ENCODE results near the gene PGLYRP3. TPM values are rescaled to one million over a fixed set of nuclear protein-coding genes. Genes with fewer than 3 reads are reported as not detected.
A peak's percentile ranks its signal among the peaks of the same experiment; 100 is the strongest.

Gene PGLYRP3
- total and polyA plus RNA-seq, 9 of the 15 experiments (the other 6 are each of a cell fraction or from before 2014, with no cell fraction given): not detected

DNA sequence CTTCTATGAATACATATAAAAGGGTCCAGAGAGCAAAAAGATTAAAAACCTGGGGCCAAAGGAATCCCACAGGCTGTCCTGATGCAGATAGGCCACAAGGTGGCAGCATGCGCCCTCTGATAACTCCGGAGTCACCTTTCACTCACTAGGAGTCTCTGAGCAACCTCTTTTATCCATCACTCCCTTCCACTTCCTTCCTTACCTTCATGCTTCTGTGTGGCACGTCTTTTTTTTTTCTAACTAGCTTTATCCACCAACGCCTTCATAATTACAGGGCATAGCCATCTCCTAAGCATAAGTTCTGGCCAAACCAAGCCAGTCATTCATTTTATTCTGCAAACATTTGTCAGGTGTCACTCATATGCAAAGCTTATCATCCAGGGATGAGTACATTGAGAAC is 39.8 kb upstream of the PGLYRP3 start (continued):
- TF ChIP-seq, protein P1, sequence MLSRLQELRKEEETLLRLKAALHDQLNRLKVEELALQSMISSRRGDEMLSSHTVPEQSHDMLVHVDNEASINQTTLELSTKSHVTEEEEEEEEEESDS (CRISPR knock-in tag; IDR thresholded peaks at IDR 0.05): no peak
- TF ChIP-seq KLF16 (IDR thresholded peaks at IDR 0.05) (0 out of 2 replicates have a peak, but pooled peaks have one; percentile 5), ZEB2 (IDR thresholded peaks at IDR 0.05) (0 out of 2 replicates have a peak, but pooled peaks have one; percentile 14), BMI1 (IDR thresholded peaks at IDR 0.05; ENCODE audit: low read length) (no peak), RCOR1 (IDR thresholded peaks at IDR 0.05; ENCODE audit: borderline replicate concordance in 1 of 2, low read depth in 2 of 2, low read length in 2 of 2) (peak in 1 of 2 experiments; percentile 43; a peak in 1 of 4 replicates), ILK (tag; IDR thresholded peaks at IDR 0.05; ENCODE audit: borderline replicate concordance, low read depth) (no peak), EHMT2 (IDR thresholded peaks at IDR 0.05) (no peak), ZNF253 (CRISPR knock-in tag; conservative IDR thresholded peaks at IDR 0.05) (no peak), KLF6 (CRISPR knock-in tag; IDR thresholded peaks at IDR 0.05; ENCODE audit: borderline replicate concordance) (no peak)
- TF ChIP-seq, protein P2, sequence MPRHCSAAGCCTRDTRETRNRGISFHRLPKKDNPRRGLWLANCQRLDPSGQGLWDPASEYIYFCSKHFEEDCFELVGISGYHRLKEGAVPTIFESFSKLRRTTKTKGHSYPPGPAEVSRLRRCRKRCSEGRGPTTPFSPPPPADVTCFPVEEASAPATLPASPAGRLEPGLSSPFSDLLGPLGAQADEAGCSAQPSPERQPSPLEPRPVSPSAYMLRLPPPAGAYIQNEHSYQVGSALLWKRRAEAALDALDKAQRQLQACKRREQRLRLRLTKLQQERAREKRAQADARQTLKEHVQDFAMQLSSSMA (CRISPR knock-in tag; IDR thresholded peaks at IDR 0.05): no peak
- TF ChIP-seq, protein P3, sequence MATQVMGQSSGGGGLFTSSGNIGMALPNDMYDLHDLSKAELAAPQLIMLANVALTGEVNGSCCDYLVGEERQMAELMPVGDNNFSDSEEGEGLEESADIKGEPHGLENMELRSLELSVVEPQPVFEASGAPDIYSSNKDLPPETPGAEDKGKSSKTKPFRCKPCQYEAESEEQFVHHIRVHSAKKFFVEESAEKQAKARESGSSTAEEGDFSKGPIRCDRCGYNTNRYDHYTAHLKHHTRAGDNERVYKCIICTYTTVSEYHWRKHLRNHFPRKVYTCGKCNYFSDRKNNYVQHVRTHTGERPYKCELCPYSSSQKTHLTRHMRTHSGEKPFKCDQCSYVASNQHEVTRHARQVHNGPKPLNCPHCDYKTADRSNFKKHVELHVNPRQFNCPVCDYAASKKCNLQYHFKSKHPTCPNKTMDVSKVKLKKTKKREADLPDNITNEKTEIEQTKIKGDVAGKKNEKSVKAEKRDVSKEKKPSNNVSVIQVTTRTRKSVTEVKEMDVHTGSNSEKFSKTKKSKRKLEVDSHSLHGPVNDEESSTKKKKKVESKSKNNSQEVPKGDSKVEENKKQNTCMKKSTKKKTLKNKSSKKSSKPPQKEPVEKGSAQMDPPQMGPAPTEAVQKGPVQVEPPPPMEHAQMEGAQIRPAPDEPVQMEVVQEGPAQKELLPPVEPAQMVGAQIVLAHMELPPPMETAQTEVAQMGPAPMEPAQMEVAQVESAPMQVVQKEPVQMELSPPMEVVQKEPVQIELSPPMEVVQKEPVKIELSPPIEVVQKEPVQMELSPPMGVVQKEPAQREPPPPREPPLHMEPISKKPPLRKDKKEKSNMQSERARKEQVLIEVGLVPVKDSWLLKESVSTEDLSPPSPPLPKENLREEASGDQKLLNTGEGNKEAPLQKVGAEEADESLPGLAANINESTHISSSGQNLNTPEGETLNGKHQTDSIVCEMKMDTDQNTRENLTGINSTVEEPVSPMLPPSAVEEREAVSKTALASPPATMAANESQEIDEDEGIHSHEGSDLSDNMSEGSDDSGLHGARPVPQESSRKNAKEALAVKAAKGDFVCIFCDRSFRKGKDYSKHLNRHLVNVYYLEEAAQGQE (IDR thresholded peaks at IDR 0.05; ENCODE audit: borderline replicate concordance): peak; percentile 68
- TF ChIP-seq, protein P3 (CRISPR knock-in tag; IDR thresholded peaks at IDR 0.05; ENCODE audit: low read depth): no peak
- TF ChIP-seq, protein P4, sequence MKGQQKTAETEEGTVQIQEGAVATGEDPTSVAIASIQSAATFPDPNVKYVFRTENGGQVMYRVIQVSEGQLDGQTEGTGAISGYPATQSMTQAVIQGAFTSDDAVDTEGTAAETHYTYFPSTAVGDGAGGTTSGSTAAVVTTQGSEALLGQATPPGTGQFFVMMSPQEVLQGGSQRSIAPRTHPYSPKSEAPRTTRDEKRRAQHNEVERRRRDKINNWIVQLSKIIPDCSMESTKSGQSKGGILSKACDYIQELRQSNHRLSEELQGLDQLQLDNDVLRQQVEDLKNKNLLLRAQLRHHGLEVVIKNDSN (CRISPR knock-in tag; IDR thresholded peaks at IDR 0.05): no peak
- TF ChIP-seq, protein P5, sequence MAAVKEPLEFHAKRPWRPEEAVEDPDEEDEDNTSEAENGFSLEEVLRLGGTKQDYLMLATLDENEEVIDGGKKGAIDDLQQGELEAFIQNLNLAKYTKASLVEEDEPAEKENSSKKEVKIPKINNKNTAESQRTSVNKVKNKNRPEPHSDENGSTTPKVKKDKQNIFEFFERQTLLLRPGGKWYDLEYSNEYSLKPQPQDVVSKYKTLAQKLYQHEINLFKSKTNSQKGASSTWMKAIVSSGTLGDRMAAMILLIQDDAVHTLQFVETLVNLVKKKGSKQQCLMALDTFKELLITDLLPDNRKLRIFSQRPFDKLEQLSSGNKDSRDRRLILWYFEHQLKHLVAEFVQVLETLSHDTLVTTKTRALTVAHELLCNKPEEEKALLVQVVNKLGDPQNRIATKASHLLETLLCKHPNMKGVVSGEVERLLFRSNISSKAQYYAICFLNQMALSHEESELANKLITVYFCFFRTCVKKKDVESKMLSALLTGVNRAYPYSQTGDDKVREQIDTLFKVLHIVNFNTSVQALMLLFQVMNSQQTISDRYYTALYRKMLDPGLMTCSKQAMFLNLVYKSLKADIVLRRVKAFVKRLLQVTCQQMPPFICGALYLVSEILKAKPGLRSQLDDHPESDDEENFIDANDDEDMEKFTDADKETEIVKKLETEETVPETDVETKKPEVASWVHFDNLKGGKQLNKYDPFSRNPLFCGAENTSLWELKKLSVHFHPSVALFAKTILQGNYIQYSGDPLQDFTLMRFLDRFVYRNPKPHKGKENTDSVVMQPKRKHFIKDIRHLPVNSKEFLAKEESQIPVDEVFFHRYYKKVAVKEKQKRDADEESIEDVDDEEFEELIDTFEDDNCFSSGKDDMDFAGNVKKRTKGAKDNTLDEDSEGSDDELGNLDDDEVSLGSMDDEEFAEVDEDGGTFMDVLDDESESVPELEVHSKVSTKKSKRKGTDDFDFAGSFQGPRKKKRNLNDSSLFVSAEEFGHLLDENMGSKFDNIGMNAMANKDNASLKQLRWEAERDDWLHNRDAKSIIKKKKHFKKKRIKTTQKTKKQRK (IDR thresholded peaks at IDR 0.05; ENCODE audit: borderline replicate concordance, low read depth, low read length): no peak

All from K562 (cell line).